ENCODE measurements around the gene ZC3H6. TPM values are rescaled to one million over a fixed set of nuclear protein-coding genes. Genes with fewer than 3 reads are reported as not detected.

The ZC3H6 gene
- total and polyA plus RNA-seq, 4 donors: 1.1 to 15.5 (median 6.6) TPM

- Histone ChIP-seq H3K4me1 (ENCODE audit: control insufficient read depth in 5 of 5, insufficient read depth in 5 of 5, low read length in 5 of 5) (no peaks in the 10 kb centered on the region), H3K9me3 (ENCODE audit: control insufficient read depth in 4 of 4, insufficient read depth in 3 of 4, low read length in 3 of 4) (no peaks in the 10 kb centered on the region), H3K36me3 (ENCODE audit: control insufficient read depth in 4 of 4, insufficient read depth in 4 of 4, low read length in 4 of 4) (peaks cover 2 to 10% (median 6%) of the 10 kb centered on the region in 4 donors), H3K27me3 (ENCODE audit: control insufficient read depth in 3 of 3, insufficient read depth in 3 of 3, low read length in 2 of 3) (no peaks in the 10 kb centered on the region), H3K27ac (ENCODE audit: low read depth in 1 of 2, low read length in 1 of 2) (no peak overlapping the region), H3K4me3 (no peak overlapping the region), H3K9ac (ENCODE audit: insufficient read depth in 1 of 2, low read length in 2 of 2) (no peak overlapping the region)
- no peak for DNase-seq
- no peak for TF ChIP-seq CTCF (IDR thresholded peaks at IDR 0.05; ENCODE audit: control extremely low read depth, extremely low read depth)
- WGBS, 2 donors: 80 to 85% methylated on average over 2 of the region's 2 CpGs
- ATAC-seq (ENCODE audit: insufficient read depth, low FRiP score): no peak
Measured at GRCh38 chr2:112304298-112304941, 29.0 kb downstream of the ZC3H6 start.

- Histone ChIP-seq H3K27me3 (ENCODE audit: control insufficient read depth in 3 of 3, insufficient read depth in 3 of 3, low read length in 2 of 3) (no peaks in the 10 kb centered on the region), H3K9me3 (ENCODE audit: control insufficient read depth in 4 of 4, insufficient read depth in 3 of 4, low read length in 3 of 4) (no peaks in the 10 kb centered on the region), H3K4me3 (no peak overlapping the region), H3K36me3 (ENCODE audit: control insufficient read depth in 4 of 4, insufficient read depth in 4 of 4, low read length in 4 of 4) (peaks cover 2 to 14% (median 7%) of the 10 kb centered on the region in 4 donors), H3K4me1 (ENCODE audit: control insufficient read depth in 5 of 5, insufficient read depth in 5 of 5, low read length in 5 of 5) (no peaks in the 10 kb centered on the region), H3K27ac (ENCODE audit: low read depth in 1 of 2, low read length in 1 of 2) (no peak overlapping the region), H3K9ac (ENCODE audit: insufficient read depth in 1 of 2, low read length in 2 of 2) (no peak overlapping the region)
- DNase-seq: no peak
- ATAC-seq (ENCODE audit: insufficient read depth, low FRiP score): no peak
- TF ChIP-seq CTCF (IDR thresholded peaks at IDR 0.05; ENCODE audit: control extremely low read depth, extremely low read depth): no peak
- WGBS, 2 donors: 93 to 98% methylated on average over 1 of the region's 1 CpG
Measured at GRCh38 chr2:112305132-112305531, 29.7 kb downstream of the ZC3H6 start.

GRCh38 chr2:112310906-112311305 is 35.5 kb downstream of the ZC3H6 start:
- H3K4me1 ChIP-seq (ENCODE audit: control insufficient read depth in 5 of 5, insufficient read depth in 5 of 5, low read length in 5 of 5): no peaks in the 10 kb centered on the region
- TF ChIP-seq CTCF (IDR thresholded peaks at IDR 0.05; ENCODE audit: control extremely low read depth, extremely low read depth): no peak
- no peak overlapping the region for H3K9ac ChIP-seq (ENCODE audit: insufficient read depth in 1 of 2, low read length in 2 of 2)
- peaks cover 2 to 14% (median 8%) of the 10 kb centered on the region in 4 donors for H3K36me3 ChIP-seq (ENCODE audit: control insufficient read depth in 4 of 4, insufficient read depth in 4 of 4, low read length in 4 of 4)
- no peak overlapping the region for H3K27ac ChIP-seq (ENCODE audit: low read depth in 1 of 2, low read length in 1 of 2)
- no peaks in the 10 kb centered on the region for H3K9me3 ChIP-seq (ENCODE audit: control insufficient read depth in 4 of 4, insufficient read depth in 3 of 4, low read length in 3 of 4)
- ATAC-seq (ENCODE audit: insufficient read depth, low FRiP score) (no peak), DNase-seq (no peak)
- H3K27me3 ChIP-seq (ENCODE audit: control insufficient read depth in 3 of 3, insufficient read depth in 3 of 3, low read length in 2 of 3): no peaks in the 10 kb centered on the region
- H3K4me3 ChIP-seq: no peak overlapping the region

GRCh38 chr2:112311932-112312331 is 36.5 kb downstream of the ZC3H6 start:
- Histone ChIP-seq H3K9me3 (ENCODE audit: control insufficient read depth in 4 of 4, insufficient read depth in 3 of 4, low read length in 3 of 4) (no peaks in the 10 kb centered on the region), H3K4me3 (no peak overlapping the region), H3K27me3 (ENCODE audit: control insufficient read depth in 3 of 3, insufficient read depth in 3 of 3, low read length in 2 of 3) (no peaks in the 10 kb centered on the region), H3K36me3 (ENCODE audit: control insufficient read depth in 4 of 4, insufficient read depth in 4 of 4, low read length in 4 of 4) (peaks cover 2 to 10% (median 6%) of the 10 kb centered on the region in 4 donors), H3K4me1 (ENCODE audit: control insufficient read depth in 5 of 5, insufficient read depth in 5 of 5, low read length in 5 of 5) (no peaks in the 10 kb centered on the region), H3K27ac (ENCODE audit: low read depth in 1 of 2, low read length in 1 of 2) (no peak overlapping the region), H3K9ac (ENCODE audit: insufficient read depth in 1 of 2, low read length in 2 of 2) (no peak overlapping the region)
- DNase-seq: no peak
- TF ChIP-seq CTCF (IDR thresholded peaks at IDR 0.05; ENCODE audit: control extremely low read depth, extremely low read depth): no peak
- ATAC-seq (ENCODE audit: insufficient read depth, low FRiP score): no peak

Data from lung (tissue), 12 donors.